IMR-90 (cell line): ENCODE data around the gene PAK6. TPM values are rescaled to one million over a fixed set of nuclear protein-coding genes. Genes with fewer than 3 reads are reported as not detected.

Experiments used
- ATAC-seq: fragments of 200-7000 bp; cut with Tn5 transposase; 2 replicates; pipeline ENCODE4 v1.9.1; 2020; ENCODE audit warnings: low read depth, mild to moderate bottlenecking, moderate library complexity
- BruUV-seq: library from RNA; stranded (reverse); fragments of 400-500 nt; replicated peaks from 2 replicates; lab custom pipeline; 2021; lab: Mats Ljungman, UMichigan
- CTCF ChIA-PET: fragments of 300-600 bp; formaldehyde crosslinking; extraction: SDS; loops from one replicate; lab custom pipeline; 2021; ENCODE audit warnings: antibody characterized with exemption; lab: Yijun Ruan, JAX
- POLR2A ChIA-PET: fragments of 300-600 bp; sonication (Branson Sonifier 250); formaldehyde crosslinking; loops from one replicate; lab custom pipeline; 2022; ENCODE audit warnings: antibody characterized with exemption; ENCODE audit not compliant: unreplicated experiment; lab: Charles Lee
- DNase-seq: peaks from one replicate; pipeline ENCODE4 v3.0.0; 2013
- H2AFZ ChIP-seq: replicated peaks from 2 replicates; pipeline ENCODE3; 2013; ENCODE audit warnings: low read length, mild to moderate bottlenecking; ENCODE audit not compliant: poor library complexity
- H2AK5ac ChIP-seq: 2 replicates; pipeline ENCODE4 v1.6.1; 2013; ENCODE audit warnings: low read depth, low read length, inconsistent platforms
- H2AK9ac ChIP-seq: replicated peaks from 2 replicates; pipeline ENCODE3; 2013; ENCODE audit warnings: mild to moderate bottlenecking, low read depth, low read length, moderate library complexity; ENCODE audit not compliant: poor library complexity
- H2BK120ac ChIP-seq: 2 replicates; pipeline ENCODE4 v1.6.1; 2013; ENCODE audit warnings: low read depth, low read length, inconsistent platforms
- H2BK15ac ChIP-seq: 3 replicates; pipeline ENCODE4 v1.6.1; 2013; ENCODE audit warnings: low read depth, low read length, inconsistent platforms
- H2BK20ac ChIP-seq: 2 replicates; pipeline ENCODE4 v1.6.1; 2013; ENCODE audit warnings: low read depth, mild to moderate bottlenecking, inconsistent platforms, low read length, moderate library complexity
- H2BK5ac ChIP-seq: 2 replicates; pipeline ENCODE4 v1.6.1; 2013; ENCODE audit warnings: mild to moderate bottlenecking, low read depth, low read length, inconsistent platforms; ENCODE audit not compliant: poor library complexity, severe bottlenecking
- H3K14ac ChIP-seq: replicated peaks from 2 replicates; pipeline ENCODE4 v1.6.1; 2013; ENCODE audit warnings: low read depth, low read length, inconsistent platforms
- H3K18ac ChIP-seq: 2 replicates; pipeline ENCODE4 v1.6.1; 2013; ENCODE audit warnings: low read depth, low read length, control low read depth
- H3K23ac ChIP-seq: 2 replicates; pipeline ENCODE4 v1.6.1; 2013; ENCODE audit warnings: low read depth, low read length, inconsistent platforms
- H3K27ac ChIP-seq: 2 replicates; pipeline ENCODE4 v1.5.1; 2013; ENCODE audit warnings: mild to moderate bottlenecking, control low read depth, low read length; ENCODE audit not compliant: insufficient read depth
- H3K27me3 ChIP-seq: 2 replicates; pipeline ENCODE4 v1.6.1; 2013; ENCODE audit warnings: low read length; ENCODE audit not compliant: control insufficient read depth, insufficient read depth
- H3K36me3 ChIP-seq: 2 replicates; pipeline ENCODE4 v1.6.1; 2013; ENCODE audit warnings: low read length, mixed read lengths; ENCODE audit not compliant: control insufficient read depth, insufficient read depth
- H3K4ac ChIP-seq: 2 replicates; pipeline ENCODE4 v1.6.1; 2013; ENCODE audit warnings: low read depth, low read length, inconsistent platforms
- H3K4me1 ChIP-seq: 2 replicates; pipeline ENCODE4 v1.6.1; 2013; ENCODE audit warnings: low read length, mixed read lengths; ENCODE audit not compliant: control insufficient read depth, insufficient read depth
- H3K4me2 ChIP-seq: 2 replicates; pipeline ENCODE4 v1.6.1; 2013; ENCODE audit warnings: low read depth, mild to moderate bottlenecking, control low read depth, low read length, moderate library complexity
- H3K4me3 ChIP-seq: 2 replicates; pipeline ENCODE4 v1.5.1; 2013; ENCODE audit warnings: low read depth, mild to moderate bottlenecking, control low read depth, low read length, moderate library complexity; ENCODE audit not compliant: insufficient read depth
- H3K56ac ChIP-seq: 2 replicates; pipeline ENCODE4 v1.6.1; 2013; ENCODE audit warnings: low read length, inconsistent platforms; ENCODE audit not compliant: insufficient read depth; ENCODE audit errors: extremely low read depth
- H3K79me1 ChIP-seq, 2 experiments: 2 replicates each; pipeline ENCODE4 v1.6.1; 2013; ENCODE audit warnings: low read length in 2 of 2, inconsistent platforms in 1 of 2, low read depth in 1 of 2
- H3K9ac ChIP-seq: 2 replicates; pipeline ENCODE4 v1.6.1; 2013; ENCODE audit warnings: low read depth, low read length, control low read depth
- H3K9me1 ChIP-seq: 2 replicates; pipeline ENCODE4 v1.6.1; 2013; ENCODE audit warnings: low read length, inconsistent platforms; ENCODE audit not compliant: insufficient read depth
- H3K9me3 ChIP-seq: 2 replicates; pipeline ENCODE4 v1.6.1; 2013; ENCODE audit warnings: low read length; ENCODE audit not compliant: control insufficient read depth, insufficient read depth
- H4K20me1 ChIP-seq: 2 replicates; pipeline ENCODE4 v1.6.1; 2013; ENCODE audit warnings: low read length, inconsistent platforms; ENCODE audit not compliant: insufficient read depth
- H4K5ac ChIP-seq: 2 replicates; pipeline ENCODE4 v1.6.1; 2013; ENCODE audit warnings: mild to moderate bottlenecking, low read depth, low read length, control low read depth
- H4K8ac ChIP-seq, 2 experiments: 2 replicates each; pipeline ENCODE4 v1.6.1; 2013; ENCODE audit warnings: low read depth in 2 of 2, low read length in 2 of 2, control low read depth in 1 of 2, inconsistent platforms in 1 of 2
- H4K91ac ChIP-seq: 2 replicates; pipeline ENCODE4 v1.6.1; 2013; ENCODE audit warnings: low read depth, low read length, inconsistent platforms; ENCODE audit not compliant: insufficient read depth
- CEBPB ChIP-seq: IDR thresholded peaks from 2 replicates; pipeline ENCODE4 v1.6.1; 2012; ENCODE audit warnings: low read depth, low read length, improper control_type of control experiment
- CHD1 ChIP-seq: IDR thresholded peaks from 2 replicates; pipeline ENCODE4 v1.6.1; 2012; ENCODE audit warnings: low read depth, low read length, improper control_type of control experiment
- MAFK ChIP-seq: IDR thresholded peaks from 2 replicates; pipeline ENCODE4 v1.6.1; 2012; ENCODE audit warnings: low read depth, low read length, improper control_type of control experiment
- MXI1 ChIP-seq: IDR thresholded peaks from 2 replicates; pipeline ENCODE4 v1.6.1; 2012; ENCODE audit warnings: low read depth, mild to moderate bottlenecking, low read length, moderate library complexity, borderline replicate concordance
- NFE2L2 ChIP-seq: fragments of 150-350 bp; IDR thresholded peaks from 2 replicates; pipeline ENCODE4 v1.6.1; 2016; ENCODE audit warnings: low read depth, mild to moderate bottlenecking, low read length
- RCOR1 ChIP-seq: IDR thresholded peaks from 2 replicates; pipeline ENCODE4 v1.6.1; 2012; ENCODE audit warnings: mild to moderate bottlenecking, low read length, improper control_type of control experiment; ENCODE audit not compliant: insufficient replicate concordance
- SMC3 ChIP-seq: fragments of 150-350 bp; IDR thresholded peaks from 2 replicates; pipeline ENCODE4 v1.6.1; 2016; ENCODE audit warnings: low read depth, mild to moderate bottlenecking, antibody characterized with exemption, low read length, moderate library complexity
- WGBS, 2 experiments: methylation state at CpG; one replicate each; pipeline versions ENCODE4 v1.1.5 to v1.1.7; 2013; ENCODE audit warnings: missing lambda C conversion rate in 2 of 2; ENCODE audit not compliant: insufficient read length in 1 of 2; ENCODE audit errors: extremely low coverage in 2 of 2; 5-methylcytosine and 5-hydroxymethylcytosine counted together
- dilution Hi-C: fragments of 300-500 bp; cut with HindIII; formaldehyde crosslinking; loops from one replicate; pipeline ENCODE4 v1.14.3; 2018; ENCODE audit warnings: low sequenced_read_pairs; ENCODE audit not compliant: unreplicated experiment
- in situ Hi-C: fragments of 300-500 bp; cut with MboI; formaldehyde crosslinking; loops from 3 replicates; pipeline ENCODE4 v1.14.3; 2019; ENCODE audit warnings: low sequenced_read_pairs, inconsistent platforms, mixed read lengths
- intact Hi-C: fragments of 100-400 bp; cut with micrococcal nuclease; formaldehyde crosslinking; loops from 2 replicates; pipeline ENCODE4 v1.10.0; 2022
- polyA plus RNA-seq, 3 experiments: library from polyadenylated mRNA; depleted of rRNA; stranded (reverse); fragments of >200 nt; gene quantifications; 2 replicates each; pipeline ENCODE4 v1.2.3, GENCODE V29; 2012; ENCODE audit warnings: low replicate concordance in 1 of 3
- total RNA-seq: library from RNA; depleted of rRNA; stranded (reverse); fragments of >200 nt; gene quantifications from 2 replicates; pipeline ENCODE4 v1.2.3, GENCODE V29; 2012
- TF ChIP-seq, protein P1 (sequence below): conservative IDR thresholded peaks from 2 replicates; pipeline ENCODE4 v1.5.1; 2012; ENCODE audit warnings: mild to moderate bottlenecking, low read depth, low read length, improper control_type of control experiment

Gene PAK6
- total and polyA plus RNA-seq, 2 of the 4 experiments (the other 2 are of a cell fraction): 0.21 TPM; not detected in 1

DNA sequence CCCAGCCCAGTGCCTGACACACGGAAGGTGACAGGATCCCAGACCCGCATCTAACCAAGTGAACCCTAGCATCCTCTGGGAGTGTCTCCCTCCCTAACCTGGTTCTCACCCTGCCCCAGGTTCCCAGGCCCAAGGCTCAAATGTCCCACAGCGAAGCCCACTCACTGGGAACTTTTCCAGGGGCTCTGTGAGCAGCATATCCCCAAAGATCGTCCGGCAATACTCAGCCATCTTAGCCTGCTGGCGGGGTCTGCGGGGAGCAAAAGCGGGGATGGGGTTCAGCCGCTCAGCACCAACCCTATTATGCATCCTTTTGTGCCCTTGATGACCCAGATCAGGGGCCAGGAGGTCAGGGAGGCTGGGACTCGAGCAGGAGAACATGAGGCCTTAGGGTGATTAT lies 58.5 kb downstream of the PAK6 start:
- no peak overlapping the region for H3K18ac ChIP-seq
- H2BK15ac ChIP-seq: no peak overlapping the region
- no peak overlapping the region for H3K4me3 ChIP-seq
- no peak overlapping the region for H2BK120ac ChIP-seq
- in situ Hi-C loops (no loop called here), intact Hi-C loops (no loop called here), dilution Hi-C loops (no loop called here)
- no peaks in the 10 kb centered on the region for H3K36me3 ChIP-seq
- H3K14ac ChIP-seq: no peak overlapping the region
- ChIA-PET CTCF (no interaction called here), POLR2A (no interaction called here)
- H2BK20ac ChIP-seq: no peak overlapping the region
- peaks cover 8% of the 10 kb centered on the region for H3K9me3 ChIP-seq
- no peak overlapping the region for H4K5ac ChIP-seq
- no peak overlapping the region for H4K91ac ChIP-seq
- no peak overlapping the region for H2AK9ac ChIP-seq
- ATAC-seq (no peak), DNase-seq (no peak)
- H3K23ac ChIP-seq: no peak overlapping the region
- H2AK5ac ChIP-seq: no peak overlapping the region
- no peak overlapping the region for H3K4me2 ChIP-seq
- no peaks in the 10 kb centered on the region for H3K4me1 ChIP-seq
- no TSS peak for BruUV-seq
- H2AFZ ChIP-seq: no peak overlapping the region
- WGBS, 2 experiments: 97% methylated on average over 5 of the region's 10 CpGs; no CpG with 5 or more reads in 1 of the 2 experiments
- TF ChIP-seq SMC3 (no peak), NFE2L2 (no peak), CHD1 (no peak), CEBPB (no peak), RCOR1 (no peak), MXI1 (no peak), MAFK (no peak)
- TF ChIP-seq, protein P1, sequence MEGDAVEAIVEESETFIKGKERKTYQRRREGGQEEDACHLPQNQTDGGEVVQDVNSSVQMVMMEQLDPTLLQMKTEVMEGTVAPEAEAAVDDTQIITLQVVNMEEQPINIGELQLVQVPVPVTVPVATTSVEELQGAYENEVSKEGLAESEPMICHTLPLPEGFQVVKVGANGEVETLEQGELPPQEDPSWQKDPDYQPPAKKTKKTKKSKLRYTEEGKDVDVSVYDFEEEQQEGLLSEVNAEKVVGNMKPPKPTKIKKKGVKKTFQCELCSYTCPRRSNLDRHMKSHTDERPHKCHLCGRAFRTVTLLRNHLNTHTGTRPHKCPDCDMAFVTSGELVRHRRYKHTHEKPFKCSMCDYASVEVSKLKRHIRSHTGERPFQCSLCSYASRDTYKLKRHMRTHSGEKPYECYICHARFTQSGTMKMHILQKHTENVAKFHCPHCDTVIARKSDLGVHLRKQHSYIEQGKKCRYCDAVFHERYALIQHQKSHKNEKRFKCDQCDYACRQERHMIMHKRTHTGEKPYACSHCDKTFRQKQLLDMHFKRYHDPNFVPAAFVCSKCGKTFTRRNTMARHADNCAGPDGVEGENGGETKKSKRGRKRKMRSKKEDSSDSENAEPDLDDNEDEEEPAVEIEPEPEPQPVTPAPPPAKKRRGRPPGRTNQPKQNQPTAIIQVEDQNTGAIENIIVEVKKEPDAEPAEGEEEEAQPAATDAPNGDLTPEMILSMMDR: no peak
- no peaks in the 10 kb centered on the region for H4K20me1 ChIP-seq
- no peak overlapping the region for H3K9ac ChIP-seq
- H3K27ac ChIP-seq: no peak overlapping the region
- peaks cover 75% of the 10 kb centered on the region for H3K27me3 ChIP-seq
- H3K79me1 ChIP-seq: no peaks in the 10 kb centered on the region
- no peak overlapping the region for H3K4ac ChIP-seq
- H3K9me1 ChIP-seq: no peaks in the 10 kb centered on the region
- no peak overlapping the region for H4K8ac ChIP-seq
- no peak overlapping the region for H2BK5ac ChIP-seq
- H3K56ac ChIP-seq: no peak overlapping the region
